ENCODE measurements around the gene ZMYND8.

DNA sequence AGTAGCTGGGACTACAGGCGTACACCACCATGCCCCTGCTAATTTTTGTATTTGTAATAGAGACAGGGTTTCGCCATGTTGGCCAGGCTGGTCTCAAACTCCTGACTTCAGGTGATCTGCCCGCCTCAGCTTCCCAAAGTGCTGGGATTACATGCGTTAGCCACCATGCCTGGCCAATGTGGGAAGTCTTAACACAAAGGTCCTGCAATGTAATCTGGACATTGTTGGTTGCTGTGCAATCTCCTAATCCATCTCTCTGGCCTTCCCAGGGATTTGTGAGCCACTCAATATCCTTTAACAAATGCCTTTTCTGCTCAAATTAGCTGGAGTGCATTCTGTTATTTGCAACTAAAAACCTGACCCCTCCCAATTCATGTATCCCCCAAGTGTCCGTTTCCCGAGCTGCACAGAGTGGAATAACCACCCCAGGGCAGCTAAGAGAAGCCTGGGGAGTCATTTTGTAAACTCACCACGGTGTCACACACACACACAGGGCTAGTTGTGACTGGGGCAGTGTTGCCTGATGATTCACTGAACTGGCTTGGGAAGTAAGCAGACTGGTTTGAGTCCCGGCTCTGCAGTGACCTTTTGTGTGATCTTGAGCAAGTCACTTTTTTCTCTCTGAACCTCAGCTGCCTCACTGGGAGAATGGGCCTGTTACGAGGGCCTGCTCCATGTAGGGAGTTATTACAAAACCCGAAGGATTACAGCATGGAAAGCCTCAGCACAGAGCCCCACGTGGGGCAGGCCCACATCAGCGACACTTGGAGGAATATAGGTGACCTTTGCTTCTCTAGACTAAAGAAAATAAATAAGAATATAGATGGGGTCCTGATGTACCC, 152.3 kb downstream of the ZMYND8 start:
- TF ChIP-seq, protein P1, sequence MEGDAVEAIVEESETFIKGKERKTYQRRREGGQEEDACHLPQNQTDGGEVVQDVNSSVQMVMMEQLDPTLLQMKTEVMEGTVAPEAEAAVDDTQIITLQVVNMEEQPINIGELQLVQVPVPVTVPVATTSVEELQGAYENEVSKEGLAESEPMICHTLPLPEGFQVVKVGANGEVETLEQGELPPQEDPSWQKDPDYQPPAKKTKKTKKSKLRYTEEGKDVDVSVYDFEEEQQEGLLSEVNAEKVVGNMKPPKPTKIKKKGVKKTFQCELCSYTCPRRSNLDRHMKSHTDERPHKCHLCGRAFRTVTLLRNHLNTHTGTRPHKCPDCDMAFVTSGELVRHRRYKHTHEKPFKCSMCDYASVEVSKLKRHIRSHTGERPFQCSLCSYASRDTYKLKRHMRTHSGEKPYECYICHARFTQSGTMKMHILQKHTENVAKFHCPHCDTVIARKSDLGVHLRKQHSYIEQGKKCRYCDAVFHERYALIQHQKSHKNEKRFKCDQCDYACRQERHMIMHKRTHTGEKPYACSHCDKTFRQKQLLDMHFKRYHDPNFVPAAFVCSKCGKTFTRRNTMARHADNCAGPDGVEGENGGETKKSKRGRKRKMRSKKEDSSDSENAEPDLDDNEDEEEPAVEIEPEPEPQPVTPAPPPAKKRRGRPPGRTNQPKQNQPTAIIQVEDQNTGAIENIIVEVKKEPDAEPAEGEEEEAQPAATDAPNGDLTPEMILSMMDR (IDR thresholded peaks at IDR 0.05): no peak
- no peak for TF ChIP-seq POLR2A (IDR thresholded peaks at IDR 0.05)
- no peak for TF ChIP-seq EP300 (IDR thresholded peaks at IDR 0.05; ENCODE audit: low read depth)
